ENCODE data around the gene BCAP29. TPM values are rescaled to one million over a fixed set of nuclear protein-coding genes. Genes with fewer than 3 reads are reported as not detected.

The BCAP29 gene
- total and polyA plus RNA-seq, 3 donors from 2014 or later: 114 to 134 (median 121) TPM

GRCh38 chr7:107622429-107622828 lies 42.4 kb downstream of the BCAP29 start:
- WGBS, 2 donors: 63 to 68% methylated on average over 1 of the region's 1 CpG
- TF ChIP-seq CTCF (IDR thresholded peaks at IDR 0.05) (no peak), POLR2A (IDR thresholded peaks at IDR 0.05) (no peak)
- intact Hi-C loops (cut with DNase I; ENCODE audit: low total_unique reads): no loop called here
- Histone ChIP-seq H3K4me1 (no peaks in the 10 kb centered on the region), H3K36me3 (ENCODE audit: low read depth, missing control alignments) (no peaks in the 10 kb centered on the region), H3K9me3 (no peaks in the 10 kb centered on the region), H3K27me3 (no peaks in the 10 kb centered on the region), H3K27ac (no peak overlapping the region), H3K4me3 (no peak overlapping the region)
- no peak for DNase-seq

- DNase-seq: no peak
- no peak overlapping the region for H3K4me3 ChIP-seq
- WGBS, 2 donors: 64 to 75% methylated on average over 2 of the region's 2 CpGs
- H3K4me1 ChIP-seq: no peaks in the 10 kb centered on the region
- H3K36me3 ChIP-seq (ENCODE audit: low read depth, missing control alignments): no peaks in the 10 kb centered on the region
- intact Hi-C loops (cut with DNase I; ENCODE audit: low total_unique reads): no loop called here
- no peaks in the 10 kb centered on the region for H3K9me3 ChIP-seq
- no peaks in the 10 kb centered on the region for H3K27me3 ChIP-seq
- H3K27ac ChIP-seq: no peak overlapping the region
- TF ChIP-seq CTCF (IDR thresholded peaks at IDR 0.05): no peak
- TF ChIP-seq POLR2A (IDR thresholded peaks at IDR 0.05): no peak
Observed at GRCh38 chr7:107622894-107623293, 42.8 kb downstream of the BCAP29 start.

- Histone ChIP-seq H3K27me3 (no peaks in the 10 kb centered on the region), H3K4me1 (no peaks in the 10 kb centered on the region), H3K4me3 (no peak overlapping the region), H3K36me3 (ENCODE audit: low read depth, missing control alignments) (no peaks in the 10 kb centered on the region), H3K27ac (no peak overlapping the region), H3K9me3 (no peaks in the 10 kb centered on the region)
- WGBS, 2 donors: 93 to 96% methylated on average over 4 of the region's 4 CpGs
- DNase-seq: no peak
- intact Hi-C loops (cut with DNase I; ENCODE audit: low total_unique reads): no loop called here
- TF ChIP-seq CTCF (IDR thresholded peaks at IDR 0.05) (no peak), POLR2A (IDR thresholded peaks at IDR 0.05) (no peak)
Observed at GRCh38 chr7:107627002-107627401, 47.0 kb downstream of the BCAP29 start.

GRCh38 chr7:107628461-107629064 lies 48.5 kb downstream of the BCAP29 start:
- no peaks in the 10 kb centered on the region for H3K27me3 ChIP-seq
- H3K27ac ChIP-seq: no peak overlapping the region
- no peaks in the 10 kb centered on the region for H3K36me3 ChIP-seq (ENCODE audit: low read depth, missing control alignments)
- no peak for DNase-seq
- no peak overlapping the region for H3K4me3 ChIP-seq
- H3K4me1 ChIP-seq: no peaks in the 10 kb centered on the region
- whole genome bisulfite sequencing, 2 donors: 90 to 91% methylated on average over 6 to 8 of the region's 8 CpGs
- H3K9me3 ChIP-seq: no peaks in the 10 kb centered on the region
- TF ChIP-seq POLR2A (IDR thresholded peaks at IDR 0.05) (no peak), CTCF (IDR thresholded peaks at IDR 0.05) (no peak)
- intact Hi-C loops (cut with DNase I; ENCODE audit: low total_unique reads): no loop called here

- TF ChIP-seq POLR2A (IDR thresholded peaks at IDR 0.05) (no peak), CTCF (IDR thresholded peaks at IDR 0.05) (no peak)
- Histone ChIP-seq H3K9me3 (no peaks in the 10 kb centered on the region), H3K27ac (no peak overlapping the region), H3K36me3 (ENCODE audit: low read depth, missing control alignments) (no peaks in the 10 kb centered on the region), H3K27me3 (no peaks in the 10 kb centered on the region), H3K4me1 (no peaks in the 10 kb centered on the region), H3K4me3 (no peak overlapping the region)
- 82 to 92% methylated on average over 8 of the region's 8 CpGs for WGBS, 2 donors
- DNase-seq: no peak
- intact Hi-C loops (cut with DNase I; ENCODE audit: low total_unique reads): no loop called here
Observed at GRCh38 chr7:107630342-107630741, 50.3 kb downstream of the BCAP29 start.

Data from testis (tissue), 3 donors.